Measurements from ENCODE around the gene TSPAN10.

The TSPAN10 gene

GRCh38 chr17:81630274-81630673, 6.7 kb upstream of the TSPAN10 start:
- no peak for DNase-seq (ENCODE audit: low read depth)
- no peak overlapping the region for H3K4me3 ChIP-seq (ENCODE audit: low read depth, low read length)

- H3K4me3 ChIP-seq (ENCODE audit: low read depth, low read length): no peak overlapping the region
- DNase-seq (ENCODE audit: low read depth): no peak
Measured at GRCh38 chr17:81631482-81631881, 5.5 kb upstream of the TSPAN10 start.

- H3K4me3 ChIP-seq (ENCODE audit: low read depth, low read length): no peak overlapping the region
- no peak for DNase-seq (ENCODE audit: low read depth)
Measured at GRCh38 chr17:81635431-81635830, 1.6 kb upstream of the TSPAN10 start.

GRCh38 chr17:81635973-81636504, 957 bp upstream of the TSPAN10 start:
- no peak for DNase-seq (ENCODE audit: low read depth)

GRCh38 chr17:81638683-81639082, 1.7 kb downstream of the TSPAN10 start:
- H3K4me3 ChIP-seq (ENCODE audit: low read depth, low read length): no peak overlapping the region
- DNase-seq (ENCODE audit: low read depth): no peak

More at GRCh38 chr17:81635973-81636504, 957 bp upstream of the TSPAN10 start:
- H3K4me3 ChIP-seq (ENCODE audit: low read depth, low read length): peak overlapping the region; percentile 92

- DNase-seq (ENCODE audit: low read depth): no peak
- H3K4me3 ChIP-seq (ENCODE audit: low read depth, low read length): no peak overlapping the region
Measured at GRCh38 chr17:81640011-81640410, 3.0 kb downstream of the TSPAN10 start.

GRCh38 chr17:81641825-81642489, 5.0 kb downstream of the TSPAN10 start:
- H3K4me3 ChIP-seq (ENCODE audit: low read depth, low read length): no peak overlapping the region

GRCh38 chr17:81644496-81644895, 7.5 kb downstream of the TSPAN10 start:
- no peak for DNase-seq (ENCODE audit: low read depth)
- H3K4me3 ChIP-seq (ENCODE audit: low read depth, low read length): no peak overlapping the region

More at GRCh38 chr17:81641825-81642489, 5.0 kb downstream of the TSPAN10 start:
- DNase-seq (ENCODE audit: low read depth): no peak

GRCh38 chr17:81644976-81645952, 8.3 kb downstream of the TSPAN10 start:
- DNase-seq (ENCODE audit: low read depth): no peak
- no peak overlapping the region for H3K4me3 ChIP-seq (ENCODE audit: low read depth, low read length)

GRCh38 chr17:81646869-81647600, 10.0 kb downstream of the TSPAN10 start:
- H3K4me3 ChIP-seq (ENCODE audit: low read depth, low read length): no peak overlapping the region
- no peak for DNase-seq (ENCODE audit: low read depth)

- H3K4me3 ChIP-seq (ENCODE audit: low read depth, low read length): no peak overlapping the region
Measured at GRCh38 chr17:81647640-81648012, 10.6 kb downstream of the TSPAN10 start.

GRCh38 chr17:81648013-81648706, 11.2 kb downstream of the TSPAN10 start:
- no peak overlapping the region for H3K4me3 ChIP-seq (ENCODE audit: low read depth, low read length)
- no peak for DNase-seq (ENCODE audit: low read depth)

More at GRCh38 chr17:81647640-81648012, 10.6 kb downstream of the TSPAN10 start:
- DNase-seq (ENCODE audit: low read depth): no peak

- no peak overlapping the region for H3K4me3 ChIP-seq (ENCODE audit: low read depth, low read length)
- DNase-seq (ENCODE audit: low read depth): no peak
Measured at GRCh38 chr17:81648707-81649085, 11.7 kb downstream of the TSPAN10 start.

GRCh38 chr17:81650951-81651350, 14.0 kb downstream of the TSPAN10 start:
- H3K4me3 ChIP-seq (ENCODE audit: low read depth, low read length): no peak overlapping the region
- no peak for DNase-seq (ENCODE audit: low read depth)

- DNase-seq (ENCODE audit: low read depth): peak; percentile 63
- no peak overlapping the region for H3K4me3 ChIP-seq (ENCODE audit: low read depth, low read length)
Measured at GRCh38 chr17:81651692-81652091, 14.7 kb downstream of the TSPAN10 start.

GRCh38 chr17:81652906-81653771, 16.1 kb downstream of the TSPAN10 start:
- no peak overlapping the region for H3K4me3 ChIP-seq (ENCODE audit: low read depth, low read length)
- DNase-seq (ENCODE audit: low read depth): no peak

GRCh38 chr17:81655378-81656117, 18.6 kb downstream of the TSPAN10 start:
- H3K4me3 ChIP-seq (ENCODE audit: low read depth, low read length): no peak overlapping the region

More at GRCh38 chr17:81655378-81656117, 18.6 kb downstream of the TSPAN10 start:
- DNase-seq (ENCODE audit: low read depth): no peak
